NCI-H2227 (cell line): ENCODE data around the gene FEV.

Experiments used
- DNase-seq: peaks from one replicate; lab custom pipeline; 2025; ENCODE audit not compliant: unreplicated experiment; lab: John Stamatoyannopoulos, UW

FEV gene

DNA sequence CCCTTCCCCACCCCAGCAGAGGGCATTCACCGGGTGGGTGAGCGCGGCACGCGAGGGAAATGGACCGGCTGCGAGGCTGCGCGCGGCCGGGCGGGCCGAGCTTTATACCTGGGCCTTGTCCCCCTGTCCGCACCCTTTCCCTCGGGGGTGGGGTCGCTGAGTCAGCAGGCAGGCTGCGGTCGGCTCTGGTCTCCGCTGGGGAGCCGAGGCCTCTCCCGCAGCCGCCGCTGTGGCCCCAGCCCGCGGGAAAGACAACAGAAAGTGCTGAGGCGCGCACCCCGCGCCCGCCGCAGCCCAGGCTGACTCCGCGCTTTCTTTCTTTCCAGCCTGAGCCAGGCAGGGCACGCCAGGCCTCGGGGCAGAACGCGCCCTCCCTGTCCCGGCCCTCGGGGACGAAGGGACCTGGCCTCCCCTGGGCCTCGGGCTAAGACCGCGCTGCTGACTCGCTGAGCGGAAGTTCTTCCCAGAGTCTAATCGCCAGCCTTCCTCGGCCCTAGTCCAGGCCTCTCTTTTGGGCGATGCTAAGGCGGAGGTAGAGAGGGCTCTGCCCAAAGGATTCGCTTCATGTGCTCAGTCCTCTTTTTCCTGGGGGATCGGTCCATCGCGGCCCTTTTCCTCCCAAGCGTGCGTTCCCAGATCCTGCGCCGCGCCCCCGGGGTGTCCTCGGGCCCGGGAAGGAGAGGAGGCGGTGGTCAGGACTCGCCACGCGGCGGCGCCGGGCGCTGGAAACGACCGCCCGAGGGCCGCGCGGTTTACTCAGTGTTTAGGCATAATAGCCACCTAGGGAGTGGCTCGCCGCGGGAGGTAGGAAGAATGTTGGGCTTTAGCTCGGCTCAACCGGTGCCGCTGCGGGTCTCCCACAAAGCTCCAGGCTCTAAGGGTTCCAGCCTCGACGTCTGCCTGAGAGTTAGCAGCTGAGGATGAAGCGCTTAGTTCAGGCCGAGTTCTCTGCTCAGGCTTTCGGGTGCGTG lies 8.6 kb upstream of the FEV start, which contains the start of gene CRYBA2:
Gene CRYBA2, minus strand, starts transcription at position 78 of the 971 bp plus-strand sequence. CDS start 246 bp downstream, outside the sequence.
- no peak for DNase-seq

DNA sequence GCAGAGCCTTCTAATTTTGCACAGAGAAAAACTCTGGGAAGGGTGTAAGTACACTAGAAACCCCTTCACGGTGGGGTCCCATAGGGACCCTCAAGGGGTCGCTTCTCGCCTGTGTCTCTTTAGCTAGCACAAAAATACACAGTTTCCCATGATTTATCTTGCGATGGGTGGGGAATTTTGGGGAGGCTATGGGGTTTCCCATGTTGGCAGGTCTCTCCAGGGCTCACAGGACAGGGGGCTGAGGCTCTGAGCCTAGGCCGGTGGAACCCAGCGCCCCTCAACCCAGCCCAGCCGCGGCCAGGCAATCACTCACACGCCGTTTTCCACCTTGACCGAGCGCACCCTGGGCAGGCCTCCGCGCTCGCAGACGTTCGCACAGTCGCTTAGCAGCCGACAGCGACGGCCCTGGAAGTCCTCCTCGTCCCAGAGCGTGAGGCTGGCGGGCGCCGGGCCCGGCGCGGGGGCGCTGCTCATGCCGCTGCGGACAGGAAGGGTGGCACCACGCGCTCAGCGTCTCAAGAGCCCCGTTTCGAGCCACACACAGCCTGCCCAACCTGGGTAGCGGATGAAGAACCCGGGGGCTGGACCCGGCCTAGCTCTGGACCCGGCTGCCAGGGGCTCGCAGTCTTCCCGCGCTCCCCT lies 7.8 kb upstream of the FEV start:
- DNase-seq, result no peak

DNA sequence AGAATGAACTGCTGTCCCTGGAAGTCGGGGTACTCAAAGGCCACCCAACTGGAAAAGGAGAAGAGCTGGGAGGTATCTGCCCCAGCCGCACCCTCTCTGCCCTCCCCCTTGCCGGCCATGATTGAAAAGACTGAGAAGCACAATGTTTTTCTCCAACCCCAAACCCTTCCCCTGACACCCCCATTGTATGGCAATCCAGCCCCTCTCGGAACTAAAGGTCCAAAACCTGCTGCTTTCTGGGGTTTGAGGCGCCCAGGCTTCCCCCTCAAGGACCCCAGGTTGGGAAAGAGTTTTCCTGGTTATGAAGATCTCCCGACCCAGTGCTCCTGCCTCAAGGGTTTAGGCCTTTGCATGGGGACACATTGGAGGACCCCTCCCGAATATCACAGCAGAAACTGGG lies 7.2 kb upstream of the FEV start:
- no peak for DNase-seq

DNA sequence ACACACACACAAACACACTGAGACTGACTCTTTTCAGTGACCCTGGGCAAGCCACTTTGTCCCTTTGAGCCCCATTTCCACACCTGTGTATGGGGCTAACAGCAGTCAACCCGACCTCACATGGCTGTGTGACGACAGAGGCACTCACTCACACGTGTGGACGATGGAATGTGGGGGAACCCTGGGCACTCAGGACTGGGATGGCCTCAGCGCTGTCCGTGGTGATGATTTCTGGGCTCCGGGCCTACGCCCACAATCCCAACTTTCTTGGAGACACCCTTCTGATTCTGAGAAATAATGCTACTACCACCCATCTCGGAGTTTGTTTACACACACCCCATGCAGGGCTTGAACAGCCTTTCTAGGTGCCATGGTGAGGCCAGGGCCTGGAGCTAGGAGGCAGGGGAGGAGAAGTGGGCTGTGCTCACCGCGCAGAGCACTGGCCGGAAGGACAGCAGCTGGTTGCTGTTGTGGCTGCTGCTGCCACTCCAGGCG lies 6.7 kb upstream of the FEV start:
- no peak for DNase-seq

DNA sequence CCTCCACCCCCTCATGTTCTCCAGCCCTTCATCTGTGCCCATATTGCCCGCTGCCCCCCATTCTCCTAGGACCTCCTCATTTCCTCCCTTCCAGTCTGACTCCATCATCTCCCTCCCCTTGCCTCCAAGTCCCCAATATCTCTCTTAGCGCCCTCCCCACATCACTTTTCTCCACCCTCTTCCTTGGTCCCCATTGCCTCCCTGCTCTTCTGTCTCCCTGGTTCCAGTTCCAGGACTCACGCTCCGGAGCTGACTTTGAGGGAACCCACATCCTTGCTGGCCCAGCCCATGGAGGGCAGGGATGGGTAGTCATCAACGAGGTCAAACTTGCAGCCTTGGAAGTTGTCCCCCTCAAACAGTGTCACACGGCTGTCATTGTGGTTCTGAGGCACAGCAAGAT lies 5.6 kb upstream of the FEV start:
- DNase-seq, result no peak

DNA sequence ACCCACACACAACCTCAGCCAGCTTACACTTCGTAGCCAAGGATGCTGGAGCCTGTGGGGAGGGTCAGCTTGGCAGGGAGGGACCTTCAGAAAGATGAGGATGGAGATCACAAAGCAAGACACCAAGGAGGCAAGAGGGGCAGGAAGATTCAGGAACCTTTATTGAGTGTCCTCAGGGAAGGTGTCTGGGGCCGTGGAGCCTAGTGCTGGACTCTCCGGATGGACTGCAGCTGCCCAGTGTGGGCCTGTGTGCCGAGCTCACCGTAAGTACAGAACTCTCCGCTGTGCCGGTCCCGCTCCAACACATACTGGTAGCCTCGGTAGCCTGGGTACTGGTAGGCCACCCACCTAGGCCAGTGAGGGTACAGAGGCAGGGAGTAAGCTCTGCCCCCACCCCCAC lies 5.1 kb upstream of the FEV start:
- no peak for DNase-seq

DNA sequence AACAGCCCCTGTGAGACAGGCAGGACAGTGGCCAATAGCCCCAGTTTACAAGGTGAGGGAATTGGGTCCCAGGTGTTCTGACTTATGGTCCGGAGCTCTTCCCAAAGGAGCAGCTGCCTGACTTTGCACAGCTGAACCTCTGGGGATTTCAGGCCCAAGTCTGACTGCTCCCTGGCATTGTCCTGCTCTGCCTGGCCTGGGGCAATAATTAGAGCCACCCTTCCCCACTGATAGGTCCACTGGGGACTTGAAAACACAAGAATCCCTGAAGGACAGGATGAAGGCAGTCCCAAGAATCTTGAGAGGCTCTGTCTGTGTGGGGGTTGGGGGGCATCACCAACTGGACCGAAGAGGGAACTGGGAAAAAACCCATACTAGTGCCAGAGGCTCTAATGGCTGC lies 3.7 kb upstream of the FEV start:
- no peak for DNase-seq

DNA sequence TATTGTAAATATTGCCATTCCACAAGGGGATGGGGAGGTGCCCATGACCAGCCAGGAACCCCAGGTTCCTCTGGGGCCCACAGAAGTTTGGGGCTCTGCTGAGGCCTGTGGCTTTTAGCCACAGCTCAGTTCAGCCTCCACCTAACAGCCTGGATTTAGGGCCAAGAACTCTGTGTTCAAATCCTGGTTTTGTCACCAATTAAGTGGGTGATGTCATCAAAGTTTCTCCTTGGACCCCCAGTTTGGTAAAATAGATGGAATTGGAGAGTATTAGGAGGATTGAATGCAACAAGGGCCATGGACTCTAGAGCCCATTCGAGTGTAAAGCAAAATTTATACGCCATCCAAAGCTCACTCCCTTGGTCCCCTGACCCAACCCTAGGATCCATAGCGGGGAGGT lies 3.2 kb upstream of the FEV start:
- no peak for DNase-seq

DNA sequence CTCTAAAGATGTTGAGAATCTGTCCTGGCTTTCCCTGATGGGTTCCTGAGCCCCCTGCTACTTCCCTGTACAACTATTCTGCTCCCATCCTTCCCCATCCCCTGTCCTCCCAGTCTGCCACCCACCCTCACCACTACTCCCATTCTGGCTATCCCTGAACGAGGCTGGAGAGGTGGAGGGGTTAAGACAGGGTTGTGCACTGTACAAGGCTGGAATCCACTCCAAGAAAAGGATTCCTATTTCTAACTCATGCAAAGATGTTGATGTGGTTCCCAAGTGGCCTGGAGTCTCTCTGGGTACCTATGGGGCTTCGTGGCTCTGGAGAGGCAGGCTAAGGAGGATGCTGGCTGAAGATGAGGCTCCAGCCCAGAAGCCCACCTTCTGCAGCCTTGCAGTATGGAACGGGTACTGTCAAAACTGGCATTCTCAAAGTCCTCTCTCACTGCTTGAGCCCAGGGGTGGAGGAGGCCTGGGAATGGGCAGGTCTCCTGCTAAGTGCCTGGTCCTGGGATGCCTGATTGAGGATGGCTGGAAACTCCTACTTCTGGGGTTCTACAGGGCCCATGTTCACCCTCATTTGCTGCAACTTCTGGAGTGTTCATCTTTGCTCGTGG lies 1.3 kb upstream of the FEV start:
- DNase-seq, result no peak

DNA sequence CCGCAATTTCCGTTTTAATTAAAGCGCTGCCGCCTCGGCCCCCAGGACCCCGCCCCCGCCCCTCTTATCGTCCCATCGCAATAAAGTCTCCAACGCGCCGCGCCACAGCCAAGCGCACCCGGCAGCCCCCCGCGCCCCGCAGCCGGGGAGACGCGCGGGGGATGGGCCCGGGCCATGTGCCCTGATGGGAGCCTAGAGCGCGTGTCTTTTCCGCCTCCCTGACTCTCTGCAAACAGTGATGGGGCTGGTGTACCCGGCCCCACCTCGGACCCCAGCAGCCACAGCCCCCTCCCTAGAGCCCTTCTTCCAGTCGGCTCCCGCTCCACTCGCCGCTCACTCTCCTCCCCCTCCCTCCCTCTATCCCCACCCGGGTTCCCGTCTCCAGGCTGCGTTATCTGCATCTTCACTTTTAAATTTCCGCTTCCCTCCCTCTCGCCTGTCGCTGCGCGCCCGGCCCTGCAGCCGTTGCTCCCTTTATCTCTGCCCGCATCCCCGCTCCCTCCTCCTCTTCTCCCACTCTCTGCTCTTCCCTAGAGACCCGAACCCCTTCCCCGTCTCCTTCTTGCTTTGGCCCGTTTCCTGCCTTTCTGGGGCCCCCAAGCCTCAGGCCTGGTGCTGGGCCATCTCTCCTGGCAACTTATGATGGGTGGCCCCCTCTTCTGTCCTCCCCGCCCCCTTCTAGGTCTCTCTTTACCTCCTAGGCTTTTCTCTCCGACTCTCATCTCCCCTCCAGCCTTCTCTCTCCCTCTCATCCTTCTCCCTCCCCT lies 524 bp upstream of the FEV start:
- DNase-seq, result peak; percentile 68

DNA sequence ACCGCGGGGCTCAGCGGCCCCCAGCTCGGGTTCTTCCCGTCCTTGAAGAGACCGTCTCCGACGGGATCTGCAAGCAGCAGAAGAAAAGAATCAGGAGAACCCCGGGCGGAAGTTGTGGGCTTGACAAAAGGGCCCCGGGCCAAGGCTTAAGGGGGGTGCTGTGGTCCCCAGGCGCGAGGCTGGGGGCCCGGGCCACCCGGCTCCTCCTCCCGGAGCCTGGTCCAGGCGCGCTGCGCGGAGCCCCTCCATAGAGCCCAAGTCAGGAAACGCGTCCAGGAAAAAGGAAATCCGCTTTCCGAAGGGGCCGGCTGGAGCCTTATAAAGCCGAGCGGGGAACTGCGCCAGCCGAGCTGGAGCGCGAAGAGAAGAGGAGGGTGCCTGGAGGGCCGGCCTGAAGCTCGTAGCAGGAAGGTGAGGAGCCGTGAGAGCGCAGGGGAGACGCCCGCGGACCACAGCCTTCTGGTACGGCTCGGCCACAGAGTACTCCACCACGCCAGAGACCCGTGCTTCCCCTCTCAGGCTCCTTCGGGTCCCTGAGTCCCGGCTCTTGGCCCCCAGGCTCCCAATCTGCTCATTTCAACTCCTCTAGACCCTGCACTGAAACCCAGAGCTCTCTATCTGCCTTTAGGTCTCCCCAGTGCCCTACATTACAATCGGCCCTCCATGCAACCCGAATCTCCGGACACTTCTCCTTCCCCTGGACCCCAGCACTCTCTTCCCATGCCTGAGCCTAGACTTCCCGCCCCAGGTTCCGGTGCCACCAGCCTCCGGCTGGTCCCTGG lies 554 bp downstream of the FEV start:
- DNase-seq, result peak; percentile 68

DNA sequence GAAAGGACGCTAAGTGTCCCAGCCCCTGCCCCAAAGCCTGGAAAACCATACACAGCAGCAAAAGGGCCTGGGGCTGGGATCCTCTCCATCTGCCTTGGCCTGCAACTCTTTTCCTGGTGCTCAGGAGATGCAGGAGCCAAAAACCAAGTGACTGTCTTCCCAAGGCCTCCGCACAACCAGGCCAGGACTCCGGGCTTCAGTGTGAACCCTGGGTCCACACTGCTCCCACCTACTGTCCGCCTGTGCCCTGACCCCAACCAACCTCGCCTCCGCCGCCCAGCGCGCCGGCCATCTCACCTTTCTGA lies 1.1 kb downstream of the FEV start:
- no peak for DNase-seq

DNA sequence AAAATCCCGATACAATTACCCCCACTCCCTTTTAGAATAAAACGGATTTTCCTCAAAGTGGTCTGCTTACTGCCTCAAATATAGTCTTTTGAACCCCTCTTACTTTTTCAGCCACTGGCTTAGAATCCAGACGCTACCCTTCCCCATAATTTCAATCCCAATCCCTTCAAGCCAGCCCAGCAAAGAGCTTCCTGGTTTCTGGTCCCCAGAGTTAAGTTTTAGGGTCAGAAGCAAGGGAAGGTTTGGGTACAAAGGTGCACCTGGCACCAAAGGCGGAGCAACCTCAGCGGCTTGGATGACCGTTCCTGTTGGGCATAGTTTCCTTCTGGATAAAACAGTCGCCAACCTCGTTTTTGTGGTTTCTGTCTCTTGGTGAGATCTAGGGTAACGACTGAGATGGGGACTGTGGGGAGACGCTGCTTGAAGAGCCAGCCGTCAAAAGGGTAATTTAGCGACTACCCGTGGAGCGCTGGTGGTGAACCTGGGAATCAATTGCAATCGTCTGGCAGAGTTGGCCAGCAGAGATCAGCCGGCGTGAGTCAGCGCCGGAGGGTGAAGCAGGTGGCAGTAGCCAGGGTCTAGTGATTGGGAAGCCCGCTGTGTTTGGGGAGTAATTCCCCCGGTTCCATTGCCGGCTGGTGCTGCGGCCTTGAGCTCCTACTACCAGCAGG lies 1.6 kb downstream of the FEV start:
- DNase-seq, result peak; percentile 56

DNA sequence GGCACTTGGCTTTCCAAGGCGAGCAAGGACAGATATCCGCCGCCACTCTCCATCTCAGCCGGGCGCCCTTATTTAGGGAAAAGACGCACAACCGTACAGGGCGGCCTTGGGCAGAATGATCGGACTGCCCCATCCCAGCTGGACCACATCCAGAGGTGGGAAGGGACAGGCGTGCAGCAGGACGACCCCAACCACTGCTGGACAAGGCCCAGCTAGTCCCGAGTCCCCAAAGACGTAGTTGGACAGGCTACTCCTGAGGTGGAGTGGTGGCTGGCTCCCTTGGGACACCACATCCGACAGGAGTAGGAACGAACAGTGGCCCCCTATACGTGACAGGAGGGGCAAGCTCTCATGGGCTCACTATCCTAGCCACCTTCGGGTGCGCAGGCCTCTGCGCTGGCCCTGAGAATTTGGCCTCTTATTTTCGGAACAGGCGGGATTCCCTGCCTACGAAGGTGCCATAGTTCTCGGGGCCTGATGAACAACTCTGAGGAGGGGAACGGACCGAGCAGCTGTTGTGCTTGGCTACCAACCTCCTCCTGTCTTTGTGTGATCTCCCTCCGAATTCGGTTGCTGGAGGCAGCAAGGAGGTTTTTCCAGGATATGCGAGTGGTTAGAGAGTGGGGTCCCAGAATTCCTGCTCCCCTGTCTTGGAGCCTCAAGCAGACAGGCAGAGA lies 2.3 kb downstream of the FEV start:
- no peak for DNase-seq

DNA sequence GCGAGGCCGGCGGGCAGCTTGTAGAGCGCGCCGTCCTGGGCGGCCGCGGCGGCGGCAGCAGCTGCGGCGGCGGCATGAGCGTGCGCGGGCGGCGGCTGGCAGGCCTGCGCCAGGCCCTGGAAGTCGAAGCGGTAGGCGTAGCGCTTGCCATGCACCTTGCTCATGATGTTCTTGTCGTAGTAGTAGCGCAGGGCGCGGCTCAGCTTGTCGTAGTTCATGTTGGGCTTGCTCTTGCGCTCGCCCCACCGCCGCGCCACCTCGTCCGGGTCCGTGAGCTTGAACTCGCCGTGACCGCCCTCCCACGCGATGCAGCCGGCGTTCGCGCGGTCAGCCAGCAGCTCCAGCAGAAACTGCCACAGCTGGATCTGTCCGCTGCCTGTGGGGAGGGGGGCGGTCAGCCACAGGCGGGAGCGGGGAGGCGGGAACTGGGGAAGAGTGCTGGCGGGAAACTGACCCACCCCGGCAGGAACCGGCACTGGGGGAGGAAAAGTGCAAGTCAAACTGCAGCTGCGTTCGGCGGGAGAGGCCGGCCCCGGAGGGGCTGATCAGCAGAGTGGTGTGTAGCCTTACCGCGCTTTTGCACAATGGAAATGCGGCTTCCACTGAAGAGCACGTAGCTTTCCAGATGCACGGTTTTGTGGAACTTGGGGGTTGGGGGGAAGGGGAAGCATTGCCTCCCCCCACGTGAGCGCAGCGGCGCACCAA lies 3.0 kb downstream of the FEV start:
- no peak for DNase-seq

DNA sequence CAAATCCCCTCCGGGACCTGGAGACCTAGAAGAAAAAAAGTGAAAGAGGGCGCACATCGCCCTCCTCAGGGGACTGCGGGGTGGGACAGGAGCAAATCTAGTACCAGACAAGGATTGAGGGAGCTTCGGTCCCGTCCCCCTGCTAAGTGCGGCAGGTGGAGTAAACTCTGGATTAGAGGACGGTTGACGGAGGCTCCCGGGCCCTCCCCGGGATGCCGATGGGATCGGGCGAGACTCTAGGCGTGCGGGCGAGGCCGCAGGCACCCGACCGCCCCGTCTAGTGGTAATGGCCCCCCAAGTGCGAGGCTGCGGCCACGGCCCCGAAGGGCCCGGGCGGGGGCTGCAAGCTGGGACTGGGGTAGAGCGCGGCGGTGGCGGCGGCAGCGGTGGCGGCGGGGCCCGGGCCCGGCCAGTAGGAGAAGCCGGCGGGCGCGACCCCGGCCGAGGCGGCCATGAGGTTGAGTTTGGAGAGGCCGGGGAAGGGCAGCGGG lies 3.5 kb downstream of the FEV start:
- DNase-seq, result no peak

DNA sequence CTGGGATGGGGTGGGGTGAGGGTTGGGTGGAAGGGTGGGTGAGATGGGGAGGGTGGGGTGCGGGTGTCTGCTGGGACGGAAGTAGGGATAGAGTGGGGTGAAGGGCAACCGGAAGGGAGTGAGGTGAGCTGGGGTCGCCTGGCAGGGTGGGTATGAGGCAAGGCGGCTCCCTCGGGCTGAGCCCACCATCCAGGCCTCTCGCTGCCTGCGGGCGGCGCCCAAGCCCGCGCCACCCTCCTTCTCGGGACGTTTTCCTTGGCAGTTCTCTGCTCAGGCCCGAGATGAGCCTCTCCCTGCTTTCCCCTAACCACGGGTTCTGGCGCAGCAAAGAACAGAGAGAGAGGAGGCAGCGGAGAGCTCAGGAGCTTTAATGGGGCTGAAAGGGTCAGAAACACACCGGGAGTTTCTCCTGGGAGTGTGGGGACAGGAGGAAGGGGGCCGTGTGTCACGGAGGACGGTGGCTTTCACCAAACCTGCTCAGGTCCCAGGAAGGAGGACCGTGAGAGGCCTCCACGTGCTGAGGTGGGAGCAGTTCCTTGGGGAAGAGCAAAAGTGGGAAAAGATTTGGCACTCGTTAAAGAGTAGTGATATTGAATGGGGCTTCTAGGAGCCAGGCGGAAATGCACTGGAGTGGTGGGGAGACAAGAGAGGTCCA lies 4.1 kb downstream of the FEV start:
- DNase-seq, result no peak
